SK-N-SH treated with all-trans-retinoic acid at 6 μM for 48 hours (cell line): ENCODE measurements around the gene FXR1.

ENCODE experiments used
- ATAC-seq: fragments of 200-7000 bp; cut with Tn5 transposase; 3 replicates; pipeline ENCODE4 v1.9.1; 2020; ENCODE audit warnings: mild to moderate bottlenecking, moderate library complexity
- ARNTL ChIP-seq: fragments of 450-650 bp; formaldehyde crosslinking; IDR thresholded peaks from 2 replicates; pipeline ENCODE4 v1.5.0; 2020; ENCODE audit warnings: low read depth, mild to moderate bottlenecking, moderate library complexity, borderline replicate concordance
- BACH2 ChIP-seq: fragments of 250-450 bp; sonication (Bioruptor Pico); IDR thresholded peaks from 2 replicates; pipeline ENCODE4 v1.9.0; 2021; ENCODE audit warnings: mild to moderate bottlenecking, borderline replicate concordance
- CREB5 ChIP-seq: fragments of 250-450 bp; sonication (Bioruptor Pico); IDR thresholded peaks from 2 replicates; pipeline ENCODE4 v1.5.1; 2020; ENCODE audit warnings: low read depth, mild to moderate bottlenecking, moderate library complexity
- CSDC2 ChIP-seq: fragments of 250-450 bp; sonication (Bioruptor Pico); IDR thresholded peaks from 2 replicates; pipeline ENCODE4 v1.5.0; 2020; ENCODE audit warnings: mild to moderate bottlenecking, moderate library complexity
- CSRNP3 ChIP-seq: fragments of 250-450 bp; sonication (Bioruptor Pico); IDR thresholded peaks from 2 replicates; pipeline ENCODE4 v1.5.1; 2021; ENCODE audit warnings: mild to moderate bottlenecking, moderate library complexity
- ESRRG ChIP-seq: fragments of 250-450 bp; sonication (Bioruptor Pico); IDR thresholded peaks from 2 replicates; pipeline ENCODE4 v1.6.1; 2021; ENCODE audit warnings: mild to moderate bottlenecking
- GLIS3 ChIP-seq: fragments of 250-450 bp; sonication (Bioruptor Pico); IDR thresholded peaks from 2 replicates; pipeline ENCODE4 v1.5.0; 2020; ENCODE audit warnings: mild to moderate bottlenecking, moderate library complexity
- ISL1 ChIP-seq: fragments of 250-450 bp; sonication (Bioruptor Pico); IDR thresholded peaks from 2 replicates; pipeline ENCODE4 v2.1.2; 2022; ENCODE audit warnings: mild to moderate bottlenecking, moderate library complexity
- OSR1 ChIP-seq: fragments of 250-450 bp; sonication (Bioruptor Pico); IDR thresholded peaks from 2 replicates; pipeline ENCODE4 v1.8.0; 2022; ENCODE audit warnings: moderate library complexity, mild to moderate bottlenecking, inconsistent platforms
- PATZ1 ChIP-seq: fragments of 250-450 bp; sonication (Bioruptor Pico); IDR thresholded peaks from 2 replicates; pipeline ENCODE4 v1.8.0; 2020; ENCODE audit warnings: mild to moderate bottlenecking, moderate library complexity, borderline replicate concordance
- POU6F1 ChIP-seq: fragments of 250-450 bp; sonication (Bioruptor Pico); IDR thresholded peaks from 2 replicates; pipeline ENCODE4 v1.8.0; 2021; ENCODE audit warnings: low read depth, mild to moderate bottlenecking, moderate library complexity, borderline replicate concordance
- RARB ChIP-seq: fragments of 250-450 bp; sonication (Bioruptor Pico); IDR thresholded peaks from 2 replicates; pipeline ENCODE4 v1.8.0; 2021; ENCODE audit warnings: mild to moderate bottlenecking, moderate library complexity
- SNAI2 ChIP-seq: fragments of 250-450 bp; sonication (Bioruptor Pico); IDR thresholded peaks from 2 replicates; pipeline ENCODE4 v1.5.0; 2020; ENCODE audit warnings: mild to moderate bottlenecking, moderate library complexity
- TCF4 ChIP-seq: fragments of 250-450 bp; sonication (Bioruptor Pico); IDR thresholded peaks from 2 replicates; pipeline ENCODE4 v1.8.0; 2021; ENCODE audit warnings: mild to moderate bottlenecking, moderate library complexity, borderline replicate concordance
- TOX ChIP-seq: fragments of 250-450 bp; sonication (Bioruptor Pico); IDR thresholded peaks from 2 replicates; pipeline ENCODE4 v1.8.0; 2021; ENCODE audit warnings: mild to moderate bottlenecking, moderate library complexity, borderline replicate concordance
- TSHZ2 ChIP-seq: fragments of 250-450 bp; sonication (Bioruptor Pico); IDR thresholded peaks from 2 replicates; pipeline ENCODE4 v1.5.0; 2020; ENCODE audit warnings: mild to moderate bottlenecking, moderate library complexity
- ZC3H10 ChIP-seq: fragments of 250-450 bp; sonication (Bioruptor Pico); IDR thresholded peaks from 2 replicates; pipeline ENCODE4 v1.5.1; 2021; ENCODE audit warnings: mild to moderate bottlenecking, moderate library complexity
- ZFP3 ChIP-seq: fragments of 250-450 bp; sonication (Bioruptor Pico); IDR thresholded peaks from 2 replicates; pipeline ENCODE4 v1.5.0; 2020; ENCODE audit warnings: mild to moderate bottlenecking, moderate library complexity
- ZFP30 ChIP-seq: fragments of 450-650 bp; formaldehyde crosslinking; IDR thresholded peaks from 2 replicates; pipeline ENCODE4 v1.5.0; 2022; ENCODE audit warnings: mild to moderate bottlenecking, moderate library complexity
- ZNF565 ChIP-seq: fragments of 450-650 bp; formaldehyde crosslinking; conservative IDR thresholded peaks from 2 replicates; pipeline ENCODE4 v1.5.0; 2020; ENCODE audit warnings: low read depth, mild to moderate bottlenecking, moderate library complexity
- ZNF70 ChIP-seq: fragments of 450-650 bp; formaldehyde crosslinking; IDR thresholded peaks from 2 replicates; pipeline ENCODE4 v1.5.0; 2020; ENCODE audit warnings: mild to moderate bottlenecking, moderate library complexity
- ZNF8 ChIP-seq: fragments of 450-650 bp; formaldehyde crosslinking; IDR thresholded peaks from 2 replicates; pipeline ENCODE4 v1.5.0; 2020; ENCODE audit warnings: mild to moderate bottlenecking, moderate library complexity

The FXR1 gene

GRCh38 chr3:180979961-180980360 is 67.5 kb downstream of the FXR1 start:
- TF ChIP-seq ZNF565 (CRISPR knock-in tag) (no peak), CSRNP3 (CRISPR knock-in tag) (no peak), ZFP30 (CRISPR knock-in tag) (no peak), ARNTL (no peak), OSR1 (no peak), GLIS3 (CRISPR knock-in tag) (no peak), TOX (CRISPR knock-in tag) (no peak), POU6F1 (CRISPR knock-in tag) (no peak), RARB (CRISPR knock-in tag) (no peak), ZNF8 (CRISPR knock-in tag) (no peak), PATZ1 (CRISPR knock-in tag) (no peak), BACH2 (CRISPR knock-in tag) (no peak), CREB5 (no peak), TCF4 (CRISPR knock-in tag) (no peak), ZNF70 (CRISPR knock-in tag) (no peak), ZC3H10 (CRISPR knock-in tag) (no peak), ESRRG (no peak), ISL1 (no peak)
- ATAC-seq = no peak

GRCh38 chr3:180980611-180981010 is 68.1 kb downstream of the FXR1 start:
- peak; percentile 55 for ATAC-seq
- TF ChIP-seq TCF4 (CRISPR knock-in tag) (no peak), POU6F1 (CRISPR knock-in tag) (no peak), ZNF70 (CRISPR knock-in tag) (no peak), RARB (CRISPR knock-in tag) (no peak), TSHZ2 (CRISPR knock-in tag) (no peak), SNAI2 (CRISPR knock-in tag) (no peak)

GRCh38 chr3:180981912-180982311 is 69.4 kb downstream of the FXR1 start:
- no peak for ATAC-seq
- no peak for TF ChIP-seq CSDC2 (CRISPR knock-in tag)
- no peak for TF ChIP-seq CSRNP3 (CRISPR knock-in tag)
- no peak for TF ChIP-seq ZFP30 (CRISPR knock-in tag)
- TF ChIP-seq ZFP3 (CRISPR knock-in tag) = no peak
- no peak for TF ChIP-seq ARNTL
- no peak for TF ChIP-seq POU6F1 (CRISPR knock-in tag)
